Tibial nerve (tissue), 4 donors: Measurements from ENCODE around the gene FBN2.

Source experiments
- CTCF ChIP-seq, 5 experiments: fragments of 200-600 bp in 3 of 5; fragments of 450-650 bp in 2 of 5; sonication (generic) in 3 of 5; IDR thresholded peaks; one replicate each; pipeline ENCODE4 v1.5.1; 2016 to 2019; ENCODE audit warnings: antibody characterized with exemption in 5 of 5, mild to moderate bottlenecking in 3 of 5, moderate library complexity in 2 of 5
- EP300 ChIP-seq, 2 donors: sonication (generic); formaldehyde crosslinking; IDR thresholded peaks; one replicate each; pipeline ENCODE4 v1.6.1; 2017; ENCODE audit warnings: antibody characterized with exemption in 2 of 2, mild to moderate bottlenecking in 1 of 2
- POLR2A ChIP-seq, 2 donors: fragments of 450-650 bp; IDR thresholded peaks; one replicate each; pipeline ENCODE4 v1.6.1; 2017; ENCODE audit warnings: antibody characterized with exemption in 2 of 2, mild to moderate bottlenecking in 2 of 2, moderate library complexity in 2 of 2

- TF ChIP-seq CTCF (IDR thresholded peaks at IDR 0.05) (no peak), POLR2A (IDR thresholded peaks at IDR 0.05) (no peak), EP300 (IDR thresholded peaks at IDR 0.05) (no peak)
These were observed 57.9 kb downstream of the FBN2 start for GRCh38 chr5:128480158-128480557.
